ENCODE data around the gene CNTNAP1. TPM values are rescaled to one million over a fixed set of nuclear protein-coding genes. Genes with fewer than 3 reads are reported as not detected.
A peak's percentile ranks its signal among the peaks of the same experiment; 100 is the strongest.

The CNTNAP1 gene
- total and polyA plus RNA-seq, 9 of the 15 experiments (the other 6 are each of a cell fraction or from before 2014, with no cell fraction given), result 0.10 to 1.8 (median 0.62) TPM

DNA sequence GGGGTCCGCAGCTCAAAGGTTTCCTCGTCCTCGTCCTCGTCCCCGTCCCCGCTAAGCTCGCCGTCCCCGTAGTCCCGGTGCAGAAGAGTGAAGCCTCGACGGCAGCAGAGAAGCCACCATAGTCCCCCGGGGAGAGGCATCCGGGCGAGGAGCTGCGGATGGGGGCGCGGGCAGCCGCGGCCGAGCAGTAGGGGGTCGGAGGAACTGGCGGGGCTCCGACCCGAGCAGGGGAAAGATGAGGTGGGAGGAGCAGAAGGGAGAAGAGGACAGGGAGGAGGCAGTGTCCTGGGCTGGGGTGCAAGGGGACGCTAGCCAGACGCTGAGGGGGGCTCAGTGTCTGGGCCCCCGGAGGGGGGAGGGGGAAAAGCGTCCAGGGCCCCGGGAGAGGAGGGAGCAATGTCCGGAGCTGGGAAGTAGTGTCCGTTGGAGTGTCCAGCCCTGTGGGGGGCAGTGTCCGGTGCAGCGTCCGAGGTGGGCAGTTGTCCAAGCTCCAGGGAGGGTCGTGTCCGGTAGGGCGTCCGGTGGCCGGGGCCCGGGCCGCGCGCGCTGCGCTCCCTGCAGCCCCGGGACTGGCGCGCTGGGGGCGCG is 5.8 kb upstream of the CNTNAP1 start, which contains the start of gene PLEKHH3 (continued):
- TF ChIP-seq PCBP1 (IDR thresholded peaks at IDR 0.05; ENCODE audit: low read depth, low read length, poor library complexity, severe bottlenecking) (peak; percentile 15), HEY1 (CRISPR knock-in tag; IDR thresholded peaks at IDR 0.05; ENCODE audit: borderline replicate concordance) (no peak), PTRF (tag; IDR thresholded peaks at IDR 0.05) (no peak), CTBP1 (IDR thresholded peaks at IDR 0.05; ENCODE audit: borderline replicate concordance) (0 out of 2 replicates have a peak, but pooled peaks have one; percentile 3), KDM4B (IDR thresholded peaks at IDR 0.05; ENCODE audit: borderline replicate concordance in 2 of 2, low read depth in 1 of 2) (peak in 1 of 2 experiments; percentile 26; a peak in 1 of 4 replicates), NFRKB (IDR thresholded peaks at IDR 0.05; ENCODE audit: low read depth) (0 out of 2 replicates have a peak, but pooled peaks have one; percentile 41), FOXJ2 (tag; IDR thresholded peaks at IDR 0.05) (peak; percentile 54; the same call in 1 of the 2 replicates), ZNF311 (CRISPR knock-in tag; IDR thresholded peaks at IDR 0.05) (no peak), ZNF134 (CRISPR knock-in tag; conservative IDR thresholded peaks at IDR 0.05) (no peak), PHTF2 (CRISPR knock-in tag; IDR thresholded peaks at IDR 0.05) (no peak), RAD21 (CRISPR knock-in tag; conservative IDR thresholded peaks at IDR 0.05 in 1 of 2, IDR thresholded peaks at IDR 0.05 in 1 of 2) (0 out of 4 replicates have a peak, but pooled peaks of 1 of the 2 experiments have one; percentile 8), SMAD4 (CRISPR knock-in tag; conservative IDR thresholded peaks at IDR 0.05) (peak; percentile 70), PHF21A (IDR thresholded peaks at IDR 0.05; ENCODE audit: borderline replicate concordance, low read depth) (0 out of 2 replicates have a peak, but pooled peaks have one; percentile 63), ILF3 (IDR thresholded peaks at IDR 0.05; ENCODE audit: borderline replicate concordance) (no peak), POLR2AphosphoS2 (IDR thresholded peaks at IDR 0.05; ENCODE audit: low read length) (no peak), MBD2 (IDR thresholded peaks at IDR 0.05; ENCODE audit: borderline replicate concordance, low read depth) (no peak), NUFIP1 (IDR thresholded peaks at IDR 0.05; ENCODE audit: partially characterized antibody) (no peak)
- TF ChIP-seq, protein P1, sequence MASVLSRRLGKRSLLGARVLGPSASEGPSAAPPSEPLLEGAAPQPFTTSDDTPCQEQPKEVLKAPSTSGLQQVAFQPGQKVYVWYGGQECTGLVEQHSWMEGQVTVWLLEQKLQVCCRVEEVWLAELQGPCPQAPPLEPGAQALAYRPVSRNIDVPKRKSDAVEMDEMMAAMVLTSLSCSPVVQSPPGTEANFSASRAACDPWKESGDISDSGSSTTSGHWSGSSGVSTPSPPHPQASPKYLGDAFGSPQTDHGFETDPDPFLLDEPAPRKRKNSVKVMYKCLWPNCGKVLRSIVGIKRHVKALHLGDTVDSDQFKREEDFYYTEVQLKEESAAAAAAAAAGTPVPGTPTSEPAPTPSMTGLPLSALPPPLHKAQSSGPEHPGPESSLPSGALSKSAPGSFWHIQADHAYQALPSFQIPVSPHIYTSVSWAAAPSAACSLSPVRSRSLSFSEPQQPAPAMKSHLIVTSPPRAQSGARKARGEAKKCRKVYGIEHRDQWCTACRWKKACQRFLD (CRISPR knock-in tag; IDR thresholded peaks at IDR 0.05), result no peak
- TF ChIP-seq, protein P2, sequence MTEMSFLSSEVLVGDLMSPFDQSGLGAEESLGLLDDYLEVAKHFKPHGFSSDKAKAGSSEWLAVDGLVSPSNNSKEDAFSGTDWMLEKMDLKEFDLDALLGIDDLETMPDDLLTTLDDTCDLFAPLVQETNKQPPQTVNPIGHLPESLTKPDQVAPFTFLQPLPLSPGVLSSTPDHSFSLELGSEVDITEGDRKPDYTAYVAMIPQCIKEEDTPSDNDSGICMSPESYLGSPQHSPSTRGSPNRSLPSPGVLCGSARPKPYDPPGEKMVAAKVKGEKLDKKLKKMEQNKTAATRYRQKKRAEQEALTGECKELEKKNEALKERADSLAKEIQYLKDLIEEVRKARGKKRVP (CRISPR knock-in tag; IDR thresholded peaks at IDR 0.05), result no peak
- TF ChIP-seq, protein P3, sequence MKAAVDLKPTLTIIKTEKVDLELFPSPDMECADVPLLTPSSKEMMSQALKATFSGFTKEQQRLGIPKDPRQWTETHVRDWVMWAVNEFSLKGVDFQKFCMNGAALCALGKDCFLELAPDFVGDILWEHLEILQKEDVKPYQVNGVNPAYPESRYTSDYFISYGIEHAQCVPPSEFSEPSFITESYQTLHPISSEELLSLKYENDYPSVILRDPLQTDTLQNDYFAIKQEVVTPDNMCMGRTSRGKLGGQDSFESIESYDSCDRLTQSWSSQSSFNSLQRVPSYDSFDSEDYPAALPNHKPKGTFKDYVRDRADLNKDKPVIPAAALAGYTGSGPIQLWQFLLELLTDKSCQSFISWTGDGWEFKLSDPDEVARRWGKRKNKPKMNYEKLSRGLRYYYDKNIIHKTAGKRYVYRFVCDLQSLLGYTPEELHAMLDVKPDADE (conservative IDR thresholded peaks at IDR 0.05; ENCODE audit: control insufficient read depth, low read depth, low read length), result peak; percentile 53; the same call in 1 of the 2 replicates
- TF ChIP-seq, protein P4, sequence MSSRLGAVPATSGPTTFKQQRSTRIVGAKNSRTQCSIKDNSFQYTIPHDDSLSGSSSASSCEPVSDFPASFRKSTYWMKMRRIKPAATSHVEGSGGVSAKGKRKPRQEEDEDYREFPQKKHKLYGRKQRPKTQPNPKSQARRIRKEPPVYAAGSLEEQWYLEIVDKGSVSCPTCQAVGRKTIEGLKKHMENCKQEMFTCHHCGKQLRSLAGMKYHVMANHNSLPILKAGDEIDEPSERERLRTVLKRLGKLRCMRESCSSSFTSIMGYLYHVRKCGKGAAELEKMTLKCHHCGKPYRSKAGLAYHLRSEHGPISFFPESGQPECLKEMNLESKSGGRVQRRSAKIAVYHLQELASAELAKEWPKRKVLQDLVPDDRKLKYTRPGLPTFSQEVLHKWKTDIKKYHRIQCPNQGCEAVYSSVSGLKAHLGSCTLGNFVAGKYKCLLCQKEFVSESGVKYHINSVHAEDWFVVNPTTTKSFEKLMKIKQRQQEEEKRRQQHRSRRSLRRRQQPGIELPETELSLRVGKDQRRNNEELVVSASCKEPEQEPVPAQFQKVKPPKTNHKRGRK (tag; IDR thresholded peaks at IDR 0.05), result no peak
- TF ChIP-seq, protein P5, sequence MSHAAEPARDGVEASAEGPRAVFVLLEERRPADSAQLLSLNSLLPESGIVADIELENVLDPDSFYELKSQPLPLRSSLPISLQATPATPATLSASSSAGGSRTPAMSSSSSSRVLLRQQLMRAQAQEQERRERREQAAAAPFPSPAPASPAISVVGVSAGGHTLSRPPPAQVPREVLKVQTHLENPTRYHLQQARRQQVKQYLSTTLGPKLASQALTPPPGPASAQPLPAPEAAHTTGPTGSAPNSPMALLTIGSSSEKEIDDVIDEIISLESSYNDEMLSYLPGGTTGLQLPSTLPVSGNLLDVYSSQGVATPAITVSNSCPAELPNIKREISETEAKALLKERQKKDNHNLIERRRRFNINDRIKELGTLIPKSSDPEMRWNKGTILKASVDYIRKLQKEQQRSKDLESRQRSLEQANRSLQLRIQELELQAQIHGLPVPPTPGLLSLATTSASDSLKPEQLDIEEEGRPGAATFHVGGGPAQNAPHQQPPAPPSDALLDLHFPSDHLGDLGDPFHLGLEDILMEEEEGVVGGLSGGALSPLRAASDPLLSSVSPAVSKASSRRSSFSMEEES (CRISPR knock-in tag; IDR thresholded peaks at IDR 0.05), result no peak

All from K562 (cell line).